GM12878 (cell line): ENCODE measurements around the gene NPPB. TPM values are rescaled to one million over a fixed set of nuclear protein-coding genes. Genes with fewer than 3 reads are reported as not detected.

Source experiments
- ATAC-seq: fragments of 200-7000 bp; cut with Tn5 transposase; 3 replicates; pipeline ENCODE4 v1.9.1; 2020; ENCODE audit warnings: mild to moderate bottlenecking, moderate library complexity
- BruUV-seq: library from RNA; stranded (reverse); fragments of 400-500 nt; replicated peaks from 2 replicates; lab custom pipeline; 2021; lab: Mats Ljungman, UMichigan
- CTCF ChIA-PET: fragments of 300-600 bp; sonication (Branson Sonifier 250); formaldehyde crosslinking; extraction: SDS; loops from one replicate; lab custom pipeline; 2021; ENCODE audit warnings: inconsistent platforms; lab: Yijun Ruan, JAX
- POLR2A ChIA-PET: fragments of 350-600 bp; formaldehyde crosslinking; extraction: SDS; loops from one replicate; lab custom pipeline; 2021; ENCODE audit warnings: inconsistent platforms; lab: Charles Lee
- RAD21 ChIA-PET: fragments of 300-600 bp; sonication (Branson Sonifier 250); formaldehyde crosslinking; loops from one replicate; lab custom pipeline; 2023; ENCODE audit warnings: antibody characterized with exemption; ENCODE audit not compliant: unreplicated experiment; lab: Charles Lee
- SMC1A ChIA-PET: fragments of 300-600 bp; sonication (Branson Sonifier 250); formaldehyde crosslinking; loops from one replicate; lab custom pipeline; 2023; ENCODE audit not compliant: unreplicated experiment, uncharacterized antibody; lab: Charles Lee
- DNase-seq: peaks from one replicate; pipeline ENCODE4 v3.0.0-alpha.2; 2011; ENCODE audit warnings: low read depth, low spot score
- FAIRE-seq: peaks from 3 replicates; lab custom pipeline; 2011; peaks lifted over from hg19 to GRCh38; lab: Jason Lieb, UNC
- H2AFZ ChIP-seq: 2 replicates; pipeline ENCODE4 v1.6.0; 2011; ENCODE audit warnings: low read depth, low read length, control low read depth; ENCODE audit not compliant: control insufficient read depth
- H3K27ac ChIP-seq: 2 replicates; pipeline ENCODE4 v1.5.1; 2011; ENCODE audit warnings: control low read depth; ENCODE audit not compliant: control insufficient read depth, insufficient read depth
- H3K27me3 ChIP-seq, 2 experiments: replicated peaks in 1 of 2; 2 replicates each; pipeline versions ENCODE4 v1.6.0 to v1.6.1; 2011; ENCODE audit warnings: low read length in 1 of 2; ENCODE audit not compliant: control insufficient read depth in 2 of 2, insufficient read depth in 2 of 2
- H3K36me3 ChIP-seq, 2 experiments: 2 replicates each; pipeline ENCODE4 v1.5.1; 2011; ENCODE audit warnings: low read length in 1 of 2; ENCODE audit not compliant: control insufficient read depth in 2 of 2, insufficient read depth in 2 of 2
- H3K4me1 ChIP-seq: 2 replicates; pipeline ENCODE4 v1.6.1; 2011; ENCODE audit warnings: mild to moderate bottlenecking, low read length, moderate library complexity, mixed read lengths; ENCODE audit not compliant: control insufficient read depth, insufficient read depth
- H3K4me2 ChIP-seq: 2 replicates; pipeline ENCODE4 v1.6.0; 2011; ENCODE audit warnings: control low read depth; ENCODE audit not compliant: control insufficient read depth, insufficient read depth
- H3K4me3 ChIP-seq: fragments of 200-600 bp; sonication (generic); 2 replicates; pipeline ENCODE4 v1.5.1; 2016
- H3K79me2 ChIP-seq: 2 replicates; pipeline ENCODE4 v1.6.0; 2011; ENCODE audit warnings: low read length; ENCODE audit not compliant: control insufficient read depth, insufficient read depth
- H3K9ac ChIP-seq: 2 replicates; pipeline ENCODE4 v1.8.0; 2011; ENCODE audit warnings: low read length, control low read depth, mixed read lengths; ENCODE audit not compliant: control insufficient read depth, insufficient read depth
- H3K9me3 ChIP-seq: replicated peaks from 3 replicates; pipeline ENCODE4 v1.5.1; 2011; ENCODE audit warnings: mild to moderate bottlenecking, low read length; ENCODE audit not compliant: control insufficient read depth, insufficient read depth
- H4K20me1 ChIP-seq: 2 replicates; pipeline ENCODE4 v1.6.0; 2011; ENCODE audit not compliant: control insufficient read depth, insufficient read depth
- CBFB ChIP-seq: IDR thresholded peaks from 2 replicates; pipeline ENCODE4 v1.6.1; 2016; ENCODE audit warnings: antibody characterized with exemption, low read depth
- HDAC6 ChIP-seq: fragments of 200-600 bp; sonication (generic); IDR thresholded peaks from one replicate; pipeline ENCODE4 v1.8.0; 2017; ENCODE audit warnings: antibody characterized with exemption; ENCODE audit not compliant: unreplicated experiment
- HSF1 ChIP-seq: fragments of 150-350 bp; IDR thresholded peaks from 2 replicates; pipeline ENCODE4 v1.6.1; 2014; ENCODE audit warnings: mild to moderate bottlenecking, low read depth, low read length
- IRF5 ChIP-seq: fragments of 450-650 bp; IDR thresholded peaks from 2 replicates; pipeline ENCODE4 v1.6.1; 2017; ENCODE audit warnings: borderline replicate concordance
- MTA2 ChIP-seq: fragments of 450-650 bp; IDR thresholded peaks from 2 replicates; pipeline ENCODE4 v1.6.1; 2016; ENCODE audit warnings: low read depth, mild to moderate bottlenecking, moderate library complexity
- PAX5 ChIP-seq: IDR thresholded peaks from 2 replicates; pipeline ENCODE4 v1.6.1; 2011; ENCODE audit warnings: low read depth, low read length, borderline replicate concordance
- RAD21 ChIP-seq: IDR thresholded peaks from 2 replicates; pipeline ENCODE4 v1.6.1; 2011; ENCODE audit warnings: mild to moderate bottlenecking, low read depth, low read length, moderate library complexity; ENCODE audit not compliant: insufficient read depth
- RAD51 ChIP-seq: fragments of 450-650 bp; IDR thresholded peaks from 2 replicates; pipeline ENCODE4 v1.6.1; 2016; ENCODE audit warnings: moderate library complexity, mild to moderate bottlenecking, inconsistent platforms
- RBBP5 ChIP-seq: fragments of 200-600 bp; sonication (generic); conservative IDR thresholded peaks from 2 replicates; pipeline ENCODE4 v1.6.1; 2016
- SUZ12 ChIP-seq: fragments of 200-600 bp; sonication (generic); IDR thresholded peaks from one replicate; pipeline ENCODE4 v1.6.1; 2018; ENCODE audit warnings: antibody characterized with exemption, mild to moderate bottlenecking; ENCODE audit not compliant: unreplicated experiment
- ZBED1 ChIP-seq: IDR thresholded peaks from 2 replicates; pipeline ENCODE4 v1.6.1; 2016; ENCODE audit warnings: borderline replicate concordance
- WGBS: methylation state at CpG from one replicate; pipeline ENCODE4 v1.1.6; 2016; ENCODE audit warnings: low lambda C conversion rate; ENCODE audit not compliant: insufficient replicate concordance, insufficient coverage; ENCODE audit errors: missing lambda C conversion rate; 5-methylcytosine and 5-hydroxymethylcytosine counted together
- in situ Hi-C: fragments of 300-500 bp; cut with MboI; formaldehyde crosslinking; loops from 9 replicates; pipeline ENCODE4 v1.14.3; 2018; ENCODE audit warnings: mixed read lengths
- intact Hi-C: fragments of 100-400 bp; cut with micrococcal nuclease; formaldehyde crosslinking; loops from one replicate; pipeline ENCODE4 v1.14.2; 2022; ENCODE audit not compliant: unreplicated experiment
- polyA plus RNA-seq, 11 experiments: library from polyadenylated mRNA; depleted of rRNA in 4 of 11; unstranded in 6 of 11; stranded (reverse) in 5 of 11; fragments of >200 nt; fragmentation: Nextera tagmentation in 4 of 11; fragmentation: Illumina TruSeq in 1 of 11; extraction: Ambion mirVana in 4 of 11; extraction: Trizol in 1 of 11; gene quantifications; 1 replicate in 1 of 11; 2 replicates in 10 of 11; pipeline versions ENCODE4 v1.2.1 to v1.2.3, GENCODE V29; 2011 to 2016; ENCODE audit warnings: inconsistent platforms in 2 of 11, missing spikeins in 2 of 11, low read depth in 1 of 11
- total RNA-seq, 4 experiments: library from RNA; depleted of rRNA in 3 of 4; stranded (reverse); fragments of >200 nt in 3 of 4; fragmentation: Illumina TruSeq in 1 of 4; extraction: Trizol in 1 of 4; gene quantifications; 2 replicates each; pipeline versions ENCODE4 v1.2.1 to v1.2.3, GENCODE V29; 2013 to 2021

Gene NPPB
- total and polyA plus RNA-seq, 10 of the 15 experiments (the other 5 are each of a cell fraction or from before 2014, with no cell fraction given) = not detected

- Histone ChIP-seq H3K4me2 (no peak overlapping the region), H3K9ac (no peak overlapping the region), H3K36me3 (peaks cover 22 to 41% of the 10 kb centered on the region in 2 experiments), H3K27me3 (no peaks in the 10 kb centered on the region), H3K9me3 (no peaks in the 10 kb centered on the region), H3K4me3 (no peak overlapping the region), H4K20me1 (peaks cover 3% of the 10 kb centered on the region; the same call in 1 of the 2 replicates), H3K27ac (no peak overlapping the region), H2AFZ (no peak overlapping the region), H3K79me2 (no peaks in the 10 kb centered on the region), H3K4me1 (peaks cover 17% of the 10 kb centered on the region)
- ATAC-seq (no peak), DNase-seq (no peak), FAIRE-seq (no peak)
- RAD21 ChIA-PET = interaction anchor here (0.7 kb wide), 1 partner anchor 126 kb away, joined by 3 read pairs; no protein-coding TSS in a partner anchor
- POLR2A ChIA-PET = no interaction called here
- 82% methylated on average over 17 of the region's 17 CpGs for WGBS
- TSS peak; percentile 37 for BruUV-seq
- CTCF ChIA-PET = interaction anchor here (1.0 to 2.2 kb wide), 4 partner anchors 28 to 283 kb away, joined by 3 to 6 read pairs (median 4); no protein-coding TSS in a partner anchor
- SMC1A ChIA-PET = interaction anchor here (1.9 kb wide), 1 partner anchor 126 kb away, joined by 5 read pairs; no protein-coding TSS in a partner anchor
- intact Hi-C loops = no loop called here
- no peak for TF ChIP-seq IRF5
- no peak for TF ChIP-seq CBFB
- no peak for TF ChIP-seq MTA2
- TF ChIP-seq PAX5 = no peak
- no peak for TF ChIP-seq ZBED1
- no peak for TF ChIP-seq HSF1
- TF ChIP-seq RAD21 = no peak
- no peak for TF ChIP-seq RAD51
- TF ChIP-seq RBBP5 = no peak
- no peak for TF ChIP-seq SUZ12
- TF ChIP-seq HDAC6 = no peak
- in situ Hi-C loops = loop anchor here (5.0 to 10.0 kb wide), 2 partner anchors 56 to 123 kb away; no protein-coding TSS in a partner anchor
Measured at GRCh38 chr1:11841245-11842153, 17.2 kb downstream of the NPPB start.
